ENCODE data around the gene SULT1A3.
"Not testable (repeated sequence)": the region's sequence is repeated elsewhere in the genome, so short reads cannot be mapped to it uniquely, and the experiment has no call there.

Gene SULT1A3

DNA sequence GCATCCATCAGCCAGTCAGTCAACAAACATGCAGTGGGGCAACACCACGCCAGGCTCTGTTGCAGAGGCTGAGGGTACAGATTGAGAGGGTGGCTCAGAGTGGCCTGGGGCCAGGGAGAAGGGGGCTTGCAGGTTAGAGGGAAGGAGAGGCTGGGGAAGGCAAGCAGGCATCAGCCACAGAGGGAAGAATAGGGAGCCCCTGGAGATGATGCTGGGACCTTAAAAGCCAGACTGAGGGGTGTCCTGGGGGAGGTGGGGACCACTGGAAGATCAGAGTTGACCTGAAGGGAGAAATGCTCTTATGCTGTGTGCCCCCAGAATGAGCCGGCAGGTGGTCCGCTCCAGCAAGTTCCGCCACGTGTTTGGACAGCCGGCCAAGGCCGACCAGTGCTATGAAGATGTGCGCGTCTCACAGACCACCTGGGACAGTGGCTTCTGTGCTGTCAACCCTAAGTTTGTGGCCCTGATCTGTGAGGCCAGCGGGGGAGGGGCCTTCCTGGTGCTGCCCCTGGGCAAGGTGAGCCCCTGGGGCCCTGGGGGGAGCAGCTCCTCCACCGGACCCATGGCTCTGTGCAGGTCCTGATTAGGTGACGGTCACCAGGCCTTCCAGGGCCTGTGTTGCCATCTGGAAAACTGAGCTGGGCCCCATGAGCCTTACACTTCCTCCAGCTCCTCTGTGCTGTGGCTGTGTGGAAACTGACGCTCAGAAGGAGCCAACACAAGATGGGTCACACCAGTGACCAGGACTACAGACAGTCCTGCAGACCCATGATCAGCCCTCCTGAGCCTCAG, 14.0 kb upstream of the SULT1A3 start:
- DNase-seq (ENCODE audit: low read depth), result no peak
- H3K4me3 ChIP-seq (ENCODE audit: low read depth, low read length), result peak overlapping the region; percentile 90
- TF ChIP-seq, protein P1, sequence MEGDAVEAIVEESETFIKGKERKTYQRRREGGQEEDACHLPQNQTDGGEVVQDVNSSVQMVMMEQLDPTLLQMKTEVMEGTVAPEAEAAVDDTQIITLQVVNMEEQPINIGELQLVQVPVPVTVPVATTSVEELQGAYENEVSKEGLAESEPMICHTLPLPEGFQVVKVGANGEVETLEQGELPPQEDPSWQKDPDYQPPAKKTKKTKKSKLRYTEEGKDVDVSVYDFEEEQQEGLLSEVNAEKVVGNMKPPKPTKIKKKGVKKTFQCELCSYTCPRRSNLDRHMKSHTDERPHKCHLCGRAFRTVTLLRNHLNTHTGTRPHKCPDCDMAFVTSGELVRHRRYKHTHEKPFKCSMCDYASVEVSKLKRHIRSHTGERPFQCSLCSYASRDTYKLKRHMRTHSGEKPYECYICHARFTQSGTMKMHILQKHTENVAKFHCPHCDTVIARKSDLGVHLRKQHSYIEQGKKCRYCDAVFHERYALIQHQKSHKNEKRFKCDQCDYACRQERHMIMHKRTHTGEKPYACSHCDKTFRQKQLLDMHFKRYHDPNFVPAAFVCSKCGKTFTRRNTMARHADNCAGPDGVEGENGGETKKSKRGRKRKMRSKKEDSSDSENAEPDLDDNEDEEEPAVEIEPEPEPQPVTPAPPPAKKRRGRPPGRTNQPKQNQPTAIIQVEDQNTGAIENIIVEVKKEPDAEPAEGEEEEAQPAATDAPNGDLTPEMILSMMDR (IDR thresholded peaks at IDR 0.05; ENCODE audit: low read depth, low read length, missing control alignments), result no peak

GRCh38 chr16:30185683-30186421, 13.2 kb upstream of the SULT1A3 start:
- peak; percentile 91 for DNase-seq (ENCODE audit: low read depth)
- TF ChIP-seq, protein P1 (IDR thresholded peaks at IDR 0.05; ENCODE audit: low read depth, low read length, missing control alignments), result no peak
- peak overlapping the region; percentile 90 for H3K4me3 ChIP-seq (ENCODE audit: low read depth, low read length)

GRCh38 chr16:30186444-30186781, 12.6 kb upstream of the SULT1A3 start:
- TF ChIP-seq, protein P1 (IDR thresholded peaks at IDR 0.05; ENCODE audit: low read depth, low read length, missing control alignments), result no peak
- DNase-seq (ENCODE audit: low read depth), result no peak
- peak overlapping the region; percentile 90 for H3K4me3 ChIP-seq (ENCODE audit: low read depth, low read length)

GRCh38 chr16:30186782-30187555, 12.1 kb upstream of the SULT1A3 start:
- TF ChIP-seq, protein P1 (IDR thresholded peaks at IDR 0.05; ENCODE audit: low read depth, low read length, missing control alignments), result peak; percentile 91
- H3K4me3 ChIP-seq (ENCODE audit: low read depth, low read length), result peak overlapping the region; percentile 90
- no peak for DNase-seq (ENCODE audit: low read depth)

DNA sequence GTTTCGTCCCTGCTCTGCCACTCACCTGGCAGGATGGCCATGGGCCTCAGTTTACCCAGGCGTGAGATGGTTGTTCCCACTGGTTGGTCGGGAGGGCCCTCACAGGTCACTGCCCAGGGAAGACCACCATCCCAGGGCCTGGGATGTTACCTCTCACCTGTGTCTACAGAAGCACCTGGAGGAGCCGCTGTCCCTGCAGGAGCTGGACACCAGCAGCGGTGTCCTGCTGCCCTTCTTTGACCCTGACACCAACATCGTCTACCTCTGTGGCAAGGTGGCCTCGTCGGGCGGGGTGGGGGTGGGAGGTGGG, 11.5 kb upstream of the SULT1A3 start:
- DNase-seq (ENCODE audit: low read depth), result no peak
- TF ChIP-seq, protein P1 (IDR thresholded peaks at IDR 0.05; ENCODE audit: low read depth, low read length, missing control alignments), result no peak
- H3K4me3 ChIP-seq (ENCODE audit: low read depth, low read length), result peak overlapping the region; percentile 90

DNA sequence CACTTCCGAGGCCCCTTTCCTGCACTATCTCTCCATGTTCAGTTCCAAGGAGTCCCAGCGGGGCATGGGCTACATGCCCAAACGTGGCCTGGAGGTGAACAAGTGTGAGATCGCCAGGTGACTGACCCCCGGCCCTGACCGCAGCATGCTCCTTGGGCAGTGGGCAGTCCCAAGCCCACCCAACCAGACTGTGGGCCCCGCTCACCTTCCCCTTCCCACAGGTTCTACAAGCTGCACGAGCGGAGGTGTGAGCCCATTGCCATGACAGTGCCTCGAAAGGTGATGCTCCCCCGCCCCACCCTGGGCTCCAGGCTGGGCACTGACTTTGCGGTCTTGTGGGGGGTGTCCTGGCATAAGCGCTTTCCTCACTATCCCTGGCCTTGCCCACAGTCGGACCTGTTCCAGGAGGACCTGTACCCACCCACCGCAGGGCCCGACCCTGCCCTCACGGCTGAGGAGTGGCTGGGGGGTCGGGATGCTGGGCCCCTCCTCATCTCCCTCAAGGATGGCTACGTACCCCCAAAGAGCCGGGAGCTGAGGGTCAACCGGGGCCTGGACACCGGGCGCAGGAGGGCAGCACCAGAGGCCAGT, 11.0 kb upstream of the SULT1A3 start:
- no peak for DNase-seq (ENCODE audit: low read depth)
- H3K4me3 ChIP-seq (ENCODE audit: low read depth, low read length), result no peak overlapping the region
- TF ChIP-seq, protein P1 (IDR thresholded peaks at IDR 0.05; ENCODE audit: low read depth, low read length, missing control alignments), result no peak

DNA sequence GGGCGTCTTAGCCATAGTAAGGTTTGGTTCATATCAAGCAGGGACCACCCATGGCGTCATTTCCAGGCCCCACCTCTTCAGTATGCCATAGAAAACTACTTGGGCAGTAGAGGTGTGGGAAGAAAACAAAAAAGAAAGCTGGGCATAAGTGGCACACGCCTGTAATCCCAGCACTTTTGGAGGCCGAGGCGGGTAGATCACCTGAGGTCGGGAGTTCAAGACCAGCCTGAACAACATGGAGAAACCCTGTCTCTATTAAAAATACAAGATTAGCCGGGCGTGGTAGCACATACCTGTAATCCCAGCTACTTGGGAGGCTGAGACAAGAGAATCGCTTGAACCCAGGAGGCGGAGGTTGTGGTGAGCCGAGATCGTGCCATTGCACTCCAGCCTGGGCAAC, 7.9 kb upstream of the SULT1A3 start:
- DNase-seq (ENCODE audit: low read depth); H3K4me3 ChIP-seq (ENCODE audit: low read depth, low read length): not testable (repeated sequence)

- H3K4me3 ChIP-seq (ENCODE audit: low read depth, low read length); DNase-seq (ENCODE audit: low read depth): not testable (repeated sequence)
Observed at GRCh38 chr16:30193098-30193497, 6.0 kb upstream of the SULT1A3 start.

DNA sequence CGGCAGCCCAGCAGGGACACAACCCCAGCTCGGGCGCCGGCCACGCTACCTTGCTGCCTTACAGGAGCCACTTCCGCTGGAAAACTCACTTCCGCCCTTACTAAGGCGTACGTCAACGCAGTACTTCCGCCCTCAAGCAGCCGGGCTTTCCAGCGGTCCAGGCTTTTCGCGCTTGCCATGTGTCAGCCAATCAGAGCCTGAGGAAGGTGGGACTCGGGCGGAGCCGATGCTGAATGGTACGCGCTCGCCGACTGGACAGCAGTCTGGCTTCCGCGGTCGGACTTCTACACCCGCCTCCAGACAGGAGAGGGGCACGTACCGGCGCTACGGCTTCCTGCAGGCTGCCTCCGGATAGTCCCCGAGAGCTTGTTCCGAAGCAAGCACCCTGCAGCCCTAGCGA, 5.4 kb upstream of the SULT1A3 start, which contains the start of the genes BOLA2B and SLX1A:
TSS of gene BOLA2B (minus strand) at position 52 of the 400 bp plus-strand sequence. CDS start 71 bp downstream, outside the sequence.
TSS of gene SLX1A (plus strand) at position 261 of the 400 bp plus-strand sequence. CDS start 210 bp downstream, outside the sequence.
- peak within 1 kb of the TSS; percentile 61 for H3K4me3 ChIP-seq (ENCODE audit: low read depth, low read length)
- DNase-seq (ENCODE audit: low read depth), result not testable (repeated sequence)

Data from GM12864 (cell line).